Measurements from ENCODE around the gene PTCD1. TPM values are rescaled to one million over a fixed set of nuclear protein-coding genes. Genes with fewer than 3 reads are reported as not detected.

The PTCD1 gene, protein sequence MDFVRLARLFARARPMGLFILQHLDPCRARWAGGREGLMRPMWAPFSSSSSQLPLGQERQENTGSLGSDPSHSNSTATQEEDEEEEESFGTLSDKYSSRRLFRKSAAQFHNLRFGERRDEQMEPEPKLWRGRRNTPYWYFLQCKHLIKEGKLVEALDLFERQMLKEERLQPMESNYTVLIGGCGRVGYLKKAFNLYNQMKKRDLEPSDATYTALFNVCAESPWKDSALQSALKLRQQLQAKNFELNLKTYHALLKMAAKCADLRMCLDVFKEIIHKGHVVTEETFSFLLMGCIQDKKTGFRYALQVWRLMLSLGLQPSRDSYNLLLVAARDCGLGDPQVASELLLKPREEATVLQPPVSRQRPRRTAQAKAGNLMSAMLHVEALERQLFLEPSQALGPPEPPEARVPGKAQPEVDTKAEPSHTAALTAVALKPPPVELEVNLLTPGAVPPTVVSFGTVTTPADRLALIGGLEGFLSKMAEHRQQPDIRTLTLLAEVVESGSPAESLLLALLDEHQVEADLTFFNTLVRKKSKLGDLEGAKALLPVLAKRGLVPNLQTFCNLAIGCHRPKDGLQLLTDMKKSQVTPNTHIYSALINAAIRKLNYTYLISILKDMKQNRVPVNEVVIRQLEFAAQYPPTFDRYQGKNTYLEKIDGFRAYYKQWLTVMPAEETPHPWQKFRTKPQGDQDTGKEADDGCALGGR
- 1 to 10 TPM; 5.9 to 9.1 TPM for total RNA-seq

GRCh38 chr7:99438573-99439480 is at the start of gene PTCD1, which contains the start of gene CPSF4:
PTCD1 (minus strand) TSS chr7:99438798; CDS start chr7:99435242, 3,556 bp downstream.
CPSF4 (plus strand) TSS chr7:99438943; CDS start chr7:99439083, 140 bp downstream.
- H3K27ac Mint-ChIP-seq, result peak within 1 kb of the TSS; percentile 97
- DNase-seq, result peak; percentile 96
- peak within 1 kb of the TSS; percentile 99 for H3K4me3 Mint-ChIP-seq
- H3K27me3 Mint-ChIP-seq, result no peaks in the 10 kb centered on the region
- peaks cover 32% of the 10 kb centered on the region for H3K4me1 Mint-ChIP-seq
- peaks cover 19% of the 10 kb centered on the region for H3K36me3 Mint-ChIP-seq
- H3K9me3 Mint-ChIP-seq, result no peaks in the 10 kb centered on the region

DNA sequence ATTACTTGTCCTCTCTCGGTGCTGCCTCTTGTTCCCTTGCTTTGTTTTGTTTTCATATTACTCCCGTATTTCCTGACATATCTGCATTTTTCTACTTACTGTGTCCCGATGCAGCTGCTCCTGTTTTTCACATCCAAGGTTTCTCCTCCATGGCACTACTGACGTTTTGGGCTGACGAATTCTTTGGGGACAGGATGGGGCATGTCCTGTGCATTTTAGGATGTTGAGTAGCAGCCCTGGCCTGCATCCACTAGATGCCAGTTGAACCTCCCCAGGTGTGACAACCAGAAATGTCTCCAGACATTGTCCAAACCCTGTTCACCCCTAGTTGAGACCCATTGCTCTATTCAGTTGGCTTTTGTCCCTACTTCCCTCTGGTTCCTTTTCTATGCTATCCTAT is 46.5 kb upstream of the PTCD1 start:
- H3K4me3 Mint-ChIP-seq, result no peak overlapping the region
- no peaks in the 10 kb centered on the region for H3K27me3 Mint-ChIP-seq
- no peak overlapping the region for H3K27ac Mint-ChIP-seq
- DNase-seq, result no peak
- H3K36me3 Mint-ChIP-seq, result peaks cover 28% of the 10 kb centered on the region
- peaks cover 2% of the 10 kb centered on the region for H3K4me1 Mint-ChIP-seq
- no peaks in the 10 kb centered on the region for H3K9me3 Mint-ChIP-seq

DNA sequence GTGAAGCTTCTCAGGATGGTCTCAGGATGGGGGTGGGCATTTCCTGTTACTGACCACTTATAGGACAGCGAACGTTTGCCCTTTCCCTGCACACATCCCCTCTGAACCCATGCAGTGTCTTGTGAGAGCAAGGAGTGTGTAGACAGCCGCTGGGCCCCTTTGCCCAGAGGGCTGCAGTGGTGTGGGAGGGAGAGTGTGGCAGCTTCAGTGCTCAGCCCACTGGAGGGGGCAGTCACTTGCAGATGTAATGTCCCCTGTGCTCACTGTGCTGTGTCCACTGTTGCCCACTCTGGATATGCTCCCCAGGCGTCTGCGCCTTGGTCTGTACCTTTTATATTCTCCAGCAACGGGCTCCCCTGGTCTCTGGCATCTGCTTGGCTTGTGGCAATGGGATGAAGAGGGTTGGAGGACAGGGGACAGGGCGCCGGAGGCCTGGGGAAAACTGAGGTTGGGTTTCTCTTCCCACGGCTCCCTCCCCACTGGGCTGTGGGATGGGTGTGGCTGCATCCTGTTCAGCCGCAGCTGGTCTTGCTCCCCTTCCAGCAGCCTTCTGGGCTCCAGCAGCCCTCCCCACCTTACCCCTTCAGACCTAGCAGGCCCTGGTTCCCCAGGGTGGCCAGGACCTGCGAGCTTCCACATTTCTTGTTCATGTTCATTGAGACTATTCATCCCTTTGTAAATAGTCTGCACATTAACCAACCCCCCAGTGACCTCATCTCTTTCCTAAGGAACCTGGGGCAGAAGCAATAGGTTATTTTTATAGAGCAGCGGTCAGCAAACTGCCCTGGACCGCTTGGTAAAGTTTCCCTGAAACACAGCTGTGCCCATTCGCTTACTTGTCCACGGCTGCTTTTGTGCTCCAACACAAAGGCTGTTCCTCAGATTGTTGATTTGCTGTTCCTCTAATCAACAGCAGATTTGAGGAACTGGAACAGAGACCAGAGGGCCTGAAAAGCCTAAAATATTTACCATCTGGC is 40.2 kb upstream of the PTCD1 start:
- H3K4me3 Mint-ChIP-seq, result no peak overlapping the region
- no peak overlapping the region for H3K27ac Mint-ChIP-seq
- H3K27me3 Mint-ChIP-seq, result no peaks in the 10 kb centered on the region
- H3K36me3 Mint-ChIP-seq, result peaks cover 9% of the 10 kb centered on the region
- no peaks in the 10 kb centered on the region for H3K9me3 Mint-ChIP-seq
- no peak for DNase-seq
- H3K4me1 Mint-ChIP-seq, result peaks cover 26% of the 10 kb centered on the region

DNA sequence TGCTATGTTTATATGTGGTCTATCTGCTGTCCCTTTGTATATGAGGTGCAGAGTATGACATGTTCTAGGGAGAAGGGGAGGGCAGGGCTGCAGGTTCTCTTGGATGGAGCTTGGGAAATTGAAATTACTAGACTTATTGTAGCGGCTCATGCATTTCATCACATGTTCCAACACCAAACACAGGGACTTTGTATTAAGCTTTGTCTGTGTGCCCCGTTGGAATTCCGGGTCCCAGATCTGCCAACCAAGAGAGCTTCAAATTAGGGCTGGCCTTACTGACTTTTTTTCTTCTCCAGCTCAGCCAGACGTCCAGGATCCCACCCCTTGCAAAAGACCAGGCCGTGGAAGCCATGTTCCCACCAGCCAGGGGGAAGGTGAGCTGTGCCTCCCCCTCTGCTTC is 37.5 kb upstream of the PTCD1 start:
- DNase-seq, result no peak
- no peak overlapping the region for H3K4me3 Mint-ChIP-seq
- peaks cover 16% of the 10 kb centered on the region for H3K36me3 Mint-ChIP-seq
- peaks cover 35% of the 10 kb centered on the region for H3K4me1 Mint-ChIP-seq
- H3K9me3 Mint-ChIP-seq, result no peaks in the 10 kb centered on the region
- no peaks in the 10 kb centered on the region for H3K27me3 Mint-ChIP-seq
- H3K27ac Mint-ChIP-seq, result no peak overlapping the region

DNA sequence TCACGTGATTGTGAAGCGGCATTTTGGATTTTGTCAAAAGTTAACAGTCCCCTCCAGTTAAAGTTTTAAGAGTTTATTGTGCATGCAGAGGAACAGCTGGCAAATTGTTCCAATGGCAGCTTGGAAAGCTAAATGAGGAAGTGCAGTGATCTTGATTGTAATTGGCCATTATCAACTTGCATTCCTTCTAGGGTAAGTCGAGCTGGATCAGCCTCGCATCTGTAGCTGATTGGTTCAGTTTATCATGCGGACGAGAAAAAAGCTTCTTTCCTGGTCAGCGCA is 34.7 kb upstream of the PTCD1 start:
- Mint-ChIP-seq H3K9me3 (no peaks in the 10 kb centered on the region), H3K4me1 (peaks cover 27% of the 10 kb centered on the region), H3K4me3 (peak overlapping the region; percentile 99), H3K27me3 (no peaks in the 10 kb centered on the region), H3K27ac (peak overlapping the region; percentile 95), H3K36me3 (peaks cover 16% of the 10 kb centered on the region)
- no peak for DNase-seq

- peaks cover 22% of the 10 kb centered on the region for H3K4me1 Mint-ChIP-seq
- H3K36me3 Mint-ChIP-seq, result peaks cover 16% of the 10 kb centered on the region
- peak within 1 kb of the TSS; percentile 95 for H3K27ac Mint-ChIP-seq
- H3K9me3 Mint-ChIP-seq, result no peaks in the 10 kb centered on the region
- peak within 1 kb of the TSS; percentile 99 for H3K4me3 Mint-ChIP-seq
- no peaks in the 10 kb centered on the region for H3K27me3 Mint-ChIP-seq
- peak; percentile 98 for DNase-seq
These were observed 34.1 kb upstream of the PTCD1 start, which contains the start of gene ZNF789 for GRCh38 chr7:99472561-99473314. ZNF789 (plus strand) TSS chr7:99472890; CDS start chr7:99476457, 3,567 bp downstream.

DNA sequence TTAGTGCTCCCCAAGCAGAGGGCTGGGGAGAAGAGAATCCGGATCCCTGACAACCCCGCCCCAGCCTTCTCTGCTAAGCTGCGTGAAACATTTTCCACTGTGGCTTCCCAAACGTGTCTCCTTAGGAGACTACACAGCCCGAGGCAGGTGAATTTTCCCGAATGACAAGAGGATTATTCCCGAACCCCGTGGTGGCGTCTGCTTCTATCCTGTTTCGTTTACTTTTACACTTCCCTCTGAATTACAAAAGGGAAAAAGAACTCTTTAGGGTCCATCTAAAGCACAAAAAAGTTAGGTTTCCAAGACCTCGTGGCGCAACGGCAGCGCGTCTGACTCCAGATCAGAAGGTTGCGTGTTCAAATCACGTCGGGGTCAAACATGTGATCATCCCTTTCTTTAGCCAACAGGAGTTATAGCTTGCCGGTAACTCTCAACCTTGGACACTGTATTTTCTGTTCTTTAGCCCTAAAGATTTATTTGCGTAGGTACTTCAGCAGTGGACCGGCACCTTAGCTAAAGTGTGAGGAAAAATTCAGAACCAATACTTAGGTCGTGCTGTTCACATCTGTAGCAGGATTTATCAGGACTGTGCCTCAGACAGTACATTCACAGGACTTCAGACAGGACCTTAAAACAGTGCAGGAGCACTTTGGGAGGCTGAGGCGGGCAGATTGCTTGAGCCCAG is 30.9 kb upstream of the PTCD1 start:
- no peaks in the 10 kb centered on the region for H3K9me3 Mint-ChIP-seq
- H3K4me3 Mint-ChIP-seq, result no peak overlapping the region
- no peaks in the 10 kb centered on the region for H3K27me3 Mint-ChIP-seq
- H3K27ac Mint-ChIP-seq, result no peak overlapping the region
- peaks cover 16% of the 10 kb centered on the region for H3K4me1 Mint-ChIP-seq
- no peak for DNase-seq
- H3K36me3 Mint-ChIP-seq, result peaks cover 20% of the 10 kb centered on the region

DNA sequence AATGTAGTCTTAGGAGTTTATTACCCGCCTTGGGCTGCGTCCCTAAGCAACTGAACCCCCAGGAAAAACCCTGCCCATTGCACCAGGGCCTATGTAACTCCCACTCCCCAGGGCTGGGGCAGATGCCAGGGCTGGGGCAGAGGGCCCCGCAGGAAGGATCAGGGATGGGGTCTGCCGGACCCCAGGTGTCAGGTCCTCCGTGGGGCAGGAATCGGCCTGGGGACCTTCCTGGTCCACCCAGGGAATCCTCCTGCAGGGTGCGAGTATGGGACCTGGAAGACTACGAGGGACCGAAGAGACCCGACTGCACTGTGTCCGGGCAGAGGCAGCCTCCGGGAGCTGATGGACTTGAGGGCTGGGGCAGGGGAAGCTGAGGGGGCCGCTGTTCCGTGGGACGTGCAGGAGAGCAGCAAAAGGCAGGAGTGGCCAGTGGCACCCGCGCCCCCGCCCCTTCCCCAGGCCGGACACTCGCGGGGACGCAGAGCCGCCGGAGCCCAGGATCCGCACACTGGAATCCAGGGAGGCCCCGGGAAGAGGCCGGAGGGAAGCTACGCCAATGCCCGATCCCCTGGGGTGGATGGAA is 29.8 kb upstream of the PTCD1 start:
- Mint-ChIP-seq H3K9me3 (no peaks in the 10 kb centered on the region), H3K27ac (no peak overlapping the region), H3K4me3 (no peak overlapping the region), H3K4me1 (peaks cover 18% of the 10 kb centered on the region), H3K27me3 (no peaks in the 10 kb centered on the region), H3K36me3 (peaks cover 22% of the 10 kb centered on the region)
- DNase-seq, result no peak

DNA sequence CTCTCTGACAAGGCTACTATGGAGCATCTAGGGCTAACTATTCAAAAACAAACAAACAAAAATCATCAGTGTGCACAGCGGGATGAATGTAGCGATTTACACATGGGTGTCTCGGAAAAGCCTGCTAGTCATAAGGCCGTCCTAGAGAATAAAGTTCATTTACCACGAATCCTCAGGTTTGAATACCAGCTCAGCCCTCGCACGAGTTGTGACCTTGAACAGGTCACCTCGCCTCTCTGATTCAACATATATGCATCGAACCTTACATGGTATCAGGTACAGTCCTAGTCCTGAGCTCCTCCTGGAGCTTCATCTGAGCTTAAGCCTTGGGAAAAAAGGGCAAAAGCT is 26.8 kb upstream of the PTCD1 start:
- Mint-ChIP-seq H3K36me3 (peaks cover 31% of the 10 kb centered on the region), H3K27ac (peak overlapping the region; percentile 89), H3K4me3 (peak overlapping the region; percentile 90), H3K27me3 (no peaks in the 10 kb centered on the region), H3K9me3 (no peaks in the 10 kb centered on the region), H3K4me1 (peaks cover 22% of the 10 kb centered on the region)
- no peak for DNase-seq

DNA sequence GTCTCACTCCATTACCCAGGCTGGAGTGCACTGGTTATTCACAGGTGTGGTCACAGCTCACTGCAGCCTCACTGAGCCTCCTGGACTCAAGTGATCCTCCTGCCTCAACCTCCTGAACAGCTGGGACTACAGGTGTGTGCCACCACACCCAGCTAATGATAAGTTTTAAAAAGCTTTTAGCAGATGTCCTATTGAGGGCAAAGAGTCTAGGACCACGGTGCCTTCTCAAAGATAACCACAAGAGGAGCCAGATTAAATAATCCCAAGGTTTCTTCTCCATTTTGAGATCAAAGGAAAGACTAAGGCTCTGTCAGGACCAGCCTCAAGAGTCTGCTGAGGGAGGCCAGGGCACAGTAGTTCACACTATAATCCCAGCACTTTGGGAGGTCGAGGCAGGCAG is 22.6 kb upstream of the PTCD1 start:
- Mint-ChIP-seq H3K27me3 (no peaks in the 10 kb centered on the region), H3K36me3 (peaks cover 32% of the 10 kb centered on the region), H3K27ac (no peak overlapping the region), H3K4me3 (no peak overlapping the region), H3K9me3 (no peaks in the 10 kb centered on the region), H3K4me1 (peaks cover 33% of the 10 kb centered on the region)
- no peak for DNase-seq

GRCh38 chr7:99460651-99461050 is 22.1 kb upstream of the PTCD1 start:
- Mint-ChIP-seq H3K9me3 (no peaks in the 10 kb centered on the region), H3K27ac (no peak overlapping the region), H3K36me3 (peaks cover 29% of the 10 kb centered on the region), H3K27me3 (no peaks in the 10 kb centered on the region), H3K4me3 (no peak overlapping the region), H3K4me1 (peaks cover 33% of the 10 kb centered on the region)
- no peak for DNase-seq

GRCh38 chr7:99459087-99459486 is 20.5 kb upstream of the PTCD1 start:
- Mint-ChIP-seq H3K36me3 (peaks cover 23% of the 10 kb centered on the region), H3K27ac (peak overlapping the region; percentile 0)
- peak; percentile 35 for DNase-seq

More at GRCh38 chr7:99459087-99459486, 20.5 kb upstream of the PTCD1 start:
- Mint-ChIP-seq H3K9me3 (no peaks in the 10 kb centered on the region), H3K4me1 (peaks cover 27% of the 10 kb centered on the region), H3K27me3 (no peaks in the 10 kb centered on the region), H3K4me3 (no peak overlapping the region)

Measured in activated naive CD8-positive, alpha-beta T cell treated with anti-CD3 and anti-CD28 coated beads for 36 hours (primary cell).